Stimulated activated memory B cell treated with anti-CD40 and anti-IgM and Interleukin-4, amounts not matched to agents 10 μg/mL and 1 μg/mL and 100 μg/mL, for 72 hours (primary cell): ENCODE results near the gene MYF6.

Experiments
- ATAC-seq: fragments of 150-1000 bp; cut with Tn5 transposase; 2 replicates; pipeline ENCODE4 v1.10.0; 2021
- H3K27ac Mint-ChIP-seq: one replicate; pipeline ENCODE4 v1.8.0; 2022; ENCODE audit warnings: mild to moderate bottlenecking, mixed read lengths
- H3K27me3 Mint-ChIP-seq: one replicate; pipeline ENCODE4 v1.8.0; 2022; ENCODE audit warnings: mixed read lengths
- H3K36me3 Mint-ChIP-seq: one replicate; pipeline ENCODE4 v1.8.0; 2022; ENCODE audit warnings: mixed read lengths
- H3K4me1 Mint-ChIP-seq: one replicate; pipeline ENCODE4 v1.8.0; 2022; ENCODE audit warnings: mixed read lengths
- H3K4me3 Mint-ChIP-seq: one replicate; pipeline ENCODE4 v1.8.0; 2022; ENCODE audit warnings: mild to moderate bottlenecking, moderate library complexity, mixed read lengths
- H3K9me3 Mint-ChIP-seq: one replicate; pipeline ENCODE4 v1.8.0; 2022; ENCODE audit warnings: mixed read lengths

Gene MYF6

GRCh38 chr12:80714055-80714454, 6.6 kb downstream of the MYF6 start:
- no peak overlapping the region for H3K4me3 Mint-ChIP-seq
- no peaks in the 10 kb centered on the region for H3K36me3 Mint-ChIP-seq
- no peak for ATAC-seq
- H3K27ac Mint-ChIP-seq = no peak overlapping the region
- peaks cover 64% of the 10 kb centered on the region for H3K27me3 Mint-ChIP-seq
- no peaks in the 10 kb centered on the region for H3K9me3 Mint-ChIP-seq
- peaks cover 6% of the 10 kb centered on the region for H3K4me1 Mint-ChIP-seq

GRCh38 chr12:80714846-80715245, 7.4 kb downstream of the MYF6 start:
- no peaks in the 10 kb centered on the region for H3K9me3 Mint-ChIP-seq
- H3K4me3 Mint-ChIP-seq = no peak overlapping the region
- H3K27me3 Mint-ChIP-seq = peaks cover 56% of the 10 kb centered on the region
- no peak overlapping the region for H3K27ac Mint-ChIP-seq
- no peaks in the 10 kb centered on the region for H3K36me3 Mint-ChIP-seq
- ATAC-seq = no peak
- H3K4me1 Mint-ChIP-seq = peaks cover 6% of the 10 kb centered on the region

- Mint-ChIP-seq H3K27ac (no peak overlapping the region), H3K4me1 (peaks cover 6% of the 10 kb centered on the region), H3K9me3 (no peaks in the 10 kb centered on the region), H3K36me3 (no peaks in the 10 kb centered on the region), H3K4me3 (no peak overlapping the region), H3K27me3 (peaks cover 47% of the 10 kb centered on the region)
- ATAC-seq = no peak
Observed at GRCh38 chr12:80715713-80716249, 8.3 kb downstream of the MYF6 start.

GRCh38 chr12:80716696-80717469, 9.4 kb downstream of the MYF6 start, which contains the start of gene MYF5:
Gene MYF5 (plus strand): TSS chr12:80716912. CDS start chr12:80717064, 152 bp downstream.
- Mint-ChIP-seq H3K9me3 (no peaks in the 10 kb centered on the region), H3K27ac (no peak within 1 kb of the TSS), H3K27me3 (peaks cover 46% of the 10 kb centered on the region), H3K4me1 (peaks cover 6% of the 10 kb centered on the region), H3K4me3 (no peak within 1 kb of the TSS), H3K36me3 (no peaks in the 10 kb centered on the region)
- ATAC-seq = peak; percentile 41

- H3K4me1 Mint-ChIP-seq = peaks cover 6% of the 10 kb centered on the region
- no peak overlapping the region for H3K4me3 Mint-ChIP-seq
- H3K27ac Mint-ChIP-seq = no peak overlapping the region
- no peaks in the 10 kb centered on the region for H3K36me3 Mint-ChIP-seq
- peaks cover 40% of the 10 kb centered on the region for H3K27me3 Mint-ChIP-seq
- ATAC-seq = no peak
- no peaks in the 10 kb centered on the region for H3K9me3 Mint-ChIP-seq
Observed at GRCh38 chr12:80717856-80718255, 10.4 kb downstream of the MYF6 start.

GRCh38 chr12:80720516-80720915, 13.1 kb downstream of the MYF6 start:
- peaks cover 14% of the 10 kb centered on the region for H3K27me3 Mint-ChIP-seq
- ATAC-seq = no peak
- no peaks in the 10 kb centered on the region for H3K4me1 Mint-ChIP-seq
- H3K9me3 Mint-ChIP-seq = no peaks in the 10 kb centered on the region
- H3K36me3 Mint-ChIP-seq = no peaks in the 10 kb centered on the region
- H3K27ac Mint-ChIP-seq = no peak overlapping the region
- H3K4me3 Mint-ChIP-seq = no peak overlapping the region

- no peaks in the 10 kb centered on the region for H3K9me3 Mint-ChIP-seq
- no peaks in the 10 kb centered on the region for H3K36me3 Mint-ChIP-seq
Observed at GRCh38 chr12:80721326-80721725, 13.9 kb downstream of the MYF6 start.

GRCh38 chr12:80745851-80746505, 38.5 kb downstream of the MYF6 start:
- no peaks in the 10 kb centered on the region for H3K27me3 Mint-ChIP-seq
- H3K27ac Mint-ChIP-seq = no peak overlapping the region
- no peaks in the 10 kb centered on the region for H3K9me3 Mint-ChIP-seq
- no peaks in the 10 kb centered on the region for H3K36me3 Mint-ChIP-seq
- ATAC-seq = no peak
- H3K4me3 Mint-ChIP-seq = no peak overlapping the region
- H3K4me1 Mint-ChIP-seq = no peaks in the 10 kb centered on the region

More at GRCh38 chr12:80721326-80721725, 13.9 kb downstream of the MYF6 start:
- no peak overlapping the region for H3K4me3 Mint-ChIP-seq
- no peak overlapping the region for H3K27ac Mint-ChIP-seq
- no peaks in the 10 kb centered on the region for H3K4me1 Mint-ChIP-seq
- peaks cover 6% of the 10 kb centered on the region for H3K27me3 Mint-ChIP-seq
- no peak for ATAC-seq

GRCh38 chr12:80747800-80748199, 40.4 kb downstream of the MYF6 start:
- no peaks in the 10 kb centered on the region for H3K27me3 Mint-ChIP-seq
- no peaks in the 10 kb centered on the region for H3K9me3 Mint-ChIP-seq
- H3K27ac Mint-ChIP-seq = no peak overlapping the region
- H3K4me3 Mint-ChIP-seq = no peak overlapping the region
- ATAC-seq = no peak
- H3K36me3 Mint-ChIP-seq = no peaks in the 10 kb centered on the region
- H3K4me1 Mint-ChIP-seq = no peaks in the 10 kb centered on the region

GRCh38 chr12:80749456-80749855, 42.0 kb downstream of the MYF6 start:
- Mint-ChIP-seq H3K36me3 (no peaks in the 10 kb centered on the region), H3K4me1 (no peaks in the 10 kb centered on the region), H3K27ac (no peak overlapping the region), H3K9me3 (no peaks in the 10 kb centered on the region), H3K4me3 (no peak overlapping the region), H3K27me3 (no peaks in the 10 kb centered on the region)
- no peak for ATAC-seq

- ATAC-seq = no peak
- H3K36me3 Mint-ChIP-seq = no peaks in the 10 kb centered on the region
Observed at GRCh38 chr12:80752464-80752863, 45.0 kb downstream of the MYF6 start.

GRCh38 chr12:80754274-80754673, 46.8 kb downstream of the MYF6 start:
- H3K27ac Mint-ChIP-seq = no peak overlapping the region
- H3K4me1 Mint-ChIP-seq = no peaks in the 10 kb centered on the region
- H3K36me3 Mint-ChIP-seq = no peaks in the 10 kb centered on the region
- no peaks in the 10 kb centered on the region for H3K27me3 Mint-ChIP-seq
- ATAC-seq = no peak
- no peak overlapping the region for H3K4me3 Mint-ChIP-seq
- no peaks in the 10 kb centered on the region for H3K9me3 Mint-ChIP-seq

More at GRCh38 chr12:80752464-80752863, 45.0 kb downstream of the MYF6 start:
- Mint-ChIP-seq H3K9me3 (no peaks in the 10 kb centered on the region), H3K4me1 (no peaks in the 10 kb centered on the region), H3K4me3 (no peak overlapping the region), H3K27ac (no peak overlapping the region), H3K27me3 (no peaks in the 10 kb centered on the region)

- no peak overlapping the region for H3K4me3 Mint-ChIP-seq
- H3K9me3 Mint-ChIP-seq = no peaks in the 10 kb centered on the region
- no peaks in the 10 kb centered on the region for H3K36me3 Mint-ChIP-seq
- no peak overlapping the region for H3K27ac Mint-ChIP-seq
- ATAC-seq = no peak
- H3K27me3 Mint-ChIP-seq = no peaks in the 10 kb centered on the region
- no peaks in the 10 kb centered on the region for H3K4me1 Mint-ChIP-seq
Observed at GRCh38 chr12:80756875-80757274, 49.4 kb downstream of the MYF6 start.
